Neural cell (in vitro differentiated cells): ENCODE data around the gene SLC37A2.

ENCODE experiments used
- CTCF ChIP-seq: fragments of 450-650 bp; IDR thresholded peaks from 2 replicates; pipeline ENCODE4 v1.5.1; 2014; ENCODE audit warnings: antibody characterized with exemption, mild to moderate bottlenecking, moderate library complexity; ENCODE audit not compliant: poor library complexity, severe bottlenecking
- EP300 ChIP-seq: fragments of 450-650 bp; conservative IDR thresholded peaks from 2 replicates; pipeline ENCODE4 v1.6.1; 2014; ENCODE audit warnings: antibody characterized with exemption, mild to moderate bottlenecking, moderate library complexity; ENCODE audit not compliant: poor library complexity, severe bottlenecking
- EZH2 ChIP-seq: fragments of 200-600, 300-800 bp; shearing (Covaris generic), sonication (generic); IDR thresholded peaks from 2 replicates; pipeline ENCODE4 v1.6.1; 2014; ENCODE audit warnings: antibody characterized with exemption, low read length, borderline replicate concordance, mild to moderate bottlenecking; ENCODE audit not compliant: insufficient read depth, poor library complexity, severe bottlenecking

- TF ChIP-seq CTCF (no peak), EP300 (no peak), EZH2 (no peak)
Observed at GRCh38 chr11:125025968-125026367, 37.1 kb upstream of the SLC37A2 start.
